NCI-H1436 treated with DMSO at 0.1 percent for 48 hours (cell line): Measurements from ENCODE around the gene SLCO3A1.

Experiments
- DNase-seq: peaks from one replicate; lab custom pipeline; 2025; lab: John Stamatoyannopoulos, UW

The SLCO3A1 gene

DNA sequence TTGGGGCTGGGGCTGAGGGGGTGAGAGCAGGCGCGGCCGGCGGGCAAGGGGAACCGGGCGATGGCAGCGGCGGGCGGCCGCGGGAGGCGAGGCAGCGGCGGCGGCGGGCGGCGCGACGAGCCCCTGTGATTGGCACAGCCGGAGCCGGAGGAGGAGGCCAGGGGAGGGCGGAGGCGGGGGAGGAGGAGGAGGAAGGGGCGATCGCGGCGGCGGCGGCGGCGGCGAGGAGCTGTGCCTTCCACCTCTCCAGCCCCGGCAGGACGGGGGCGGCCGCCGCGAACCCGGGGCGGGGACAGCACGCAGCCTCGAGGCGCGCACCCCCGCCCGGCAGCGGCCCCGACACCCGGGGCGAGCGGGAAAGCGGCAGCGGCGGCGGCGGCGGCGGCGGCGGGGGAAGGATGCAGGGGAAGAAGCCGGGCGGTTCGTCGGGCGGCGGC lies at the start of gene SLCO3A1:
TSS of gene SLCO3A1 (plus strand) at position 198 of the 437 bp plus-strand sequence.
- no peak for DNase-seq

DNA sequence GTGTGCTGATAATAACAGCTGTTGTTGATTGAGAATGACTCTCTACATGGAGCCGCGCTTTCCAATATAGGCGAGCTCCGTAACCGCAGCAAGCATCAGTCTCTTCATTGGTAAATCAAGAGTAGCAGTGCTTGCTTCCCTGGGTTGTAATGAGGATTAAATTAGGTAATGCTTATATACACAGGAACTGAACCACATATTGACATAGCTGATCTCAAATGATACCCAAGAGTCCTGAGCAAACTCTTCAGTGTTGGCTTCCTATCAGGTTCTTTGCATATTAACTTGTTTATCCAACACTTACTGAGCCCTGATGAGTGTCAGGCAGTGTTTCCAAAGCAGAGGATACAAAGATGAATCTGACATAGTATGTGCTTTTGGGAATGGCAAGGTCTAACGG lies 46.4 kb upstream of the SLCO3A1 start:
- peak; percentile 56 for DNase-seq

DNA sequence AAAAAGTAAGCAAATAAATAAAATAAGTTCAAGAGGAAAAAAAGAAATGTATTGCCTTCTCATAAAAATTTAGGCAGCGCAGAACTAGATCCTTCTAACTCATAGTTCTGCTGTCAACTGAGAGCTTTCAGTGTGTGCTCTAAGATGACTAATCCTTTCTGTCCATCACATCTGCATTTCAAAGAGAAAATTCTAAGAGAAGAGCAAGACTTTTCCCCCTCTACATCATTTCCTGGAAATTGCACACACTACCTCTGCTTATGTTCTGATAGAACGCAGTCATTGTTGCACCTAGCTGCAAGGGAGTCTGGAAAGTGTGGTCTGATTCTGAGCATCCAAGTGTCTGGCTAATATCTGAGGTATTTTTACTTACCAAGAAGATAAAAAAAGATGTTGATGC lies 39.6 kb upstream of the SLCO3A1 start:
- no peak for DNase-seq

DNA sequence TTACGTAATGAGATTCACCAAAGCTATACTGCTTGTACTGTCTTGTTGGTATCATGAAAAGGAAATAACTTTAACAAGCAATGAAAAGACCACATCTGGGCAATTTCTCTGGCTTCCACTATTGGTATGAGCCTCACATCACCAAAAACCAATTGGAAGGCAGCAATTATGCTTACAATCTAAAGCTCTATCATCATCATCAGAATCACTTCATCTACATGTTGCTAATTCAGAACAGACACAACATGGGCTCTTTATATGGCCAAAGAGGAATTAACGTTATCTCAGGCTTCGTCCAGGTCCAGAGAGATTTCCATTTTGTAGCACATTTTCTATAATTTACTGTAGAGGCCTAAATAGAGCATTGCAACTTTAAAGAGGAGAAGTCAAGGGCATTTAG lies 36.6 kb upstream of the SLCO3A1 start:
- DNase-seq, result no peak

DNA sequence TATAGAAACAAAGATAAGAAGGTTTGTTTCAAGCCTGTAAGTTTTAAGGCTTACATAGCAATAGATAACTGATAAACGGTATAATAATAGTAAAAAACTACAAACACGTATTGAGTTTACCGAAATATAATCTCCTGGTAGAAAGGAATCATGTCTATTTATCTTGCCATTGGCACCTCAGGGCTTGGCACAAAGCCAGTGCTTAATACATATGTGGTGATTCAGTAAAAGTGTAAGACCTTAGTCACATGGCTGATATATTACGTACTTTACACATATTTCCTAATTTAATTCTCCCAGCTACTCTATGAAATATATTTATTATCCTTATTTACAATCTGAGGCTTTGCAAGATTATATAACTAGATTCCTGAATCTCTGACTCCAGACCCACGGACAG lies 32.0 kb upstream of the SLCO3A1 start:
- DNase-seq, result no peak

DNA sequence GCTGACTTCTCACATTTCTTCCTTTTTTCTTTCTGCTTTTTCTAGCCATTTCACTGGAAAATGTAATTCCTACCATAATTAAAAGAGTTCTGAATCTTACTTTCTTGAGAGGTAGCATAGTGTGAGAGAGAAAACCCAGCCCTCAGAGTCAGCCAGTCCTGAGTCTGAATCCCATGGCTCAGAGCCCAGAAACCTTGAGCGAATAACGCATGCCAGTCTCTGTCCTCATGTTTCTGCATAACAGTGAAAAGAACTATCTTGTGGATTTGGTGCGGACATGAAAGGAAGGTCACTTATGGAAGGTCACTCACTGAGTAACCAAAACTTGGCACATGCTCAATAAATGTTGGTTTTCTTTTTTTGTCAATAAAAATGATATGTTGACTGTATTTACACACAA lies 29.3 kb upstream of the SLCO3A1 start:
- no peak for DNase-seq

DNA sequence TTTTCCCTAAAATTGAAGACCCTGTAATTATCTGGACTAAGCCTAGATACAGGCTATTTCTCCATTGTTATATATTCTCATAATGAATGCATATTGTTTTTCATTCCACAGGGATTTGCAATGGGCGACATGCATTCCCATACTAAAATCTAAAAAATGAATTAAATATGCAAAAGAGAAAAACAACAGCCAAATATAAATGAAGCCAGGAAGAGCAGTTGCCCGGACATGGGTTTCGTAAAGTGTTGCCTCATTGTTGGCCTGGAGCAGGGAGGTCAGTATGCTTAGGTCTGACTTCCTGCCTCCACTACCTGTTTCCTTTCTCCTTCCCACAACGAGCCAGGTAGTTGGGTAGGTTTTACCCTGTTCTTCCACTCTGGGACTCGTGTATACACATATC lies 27.1 kb upstream of the SLCO3A1 start:
- no peak for DNase-seq

DNA sequence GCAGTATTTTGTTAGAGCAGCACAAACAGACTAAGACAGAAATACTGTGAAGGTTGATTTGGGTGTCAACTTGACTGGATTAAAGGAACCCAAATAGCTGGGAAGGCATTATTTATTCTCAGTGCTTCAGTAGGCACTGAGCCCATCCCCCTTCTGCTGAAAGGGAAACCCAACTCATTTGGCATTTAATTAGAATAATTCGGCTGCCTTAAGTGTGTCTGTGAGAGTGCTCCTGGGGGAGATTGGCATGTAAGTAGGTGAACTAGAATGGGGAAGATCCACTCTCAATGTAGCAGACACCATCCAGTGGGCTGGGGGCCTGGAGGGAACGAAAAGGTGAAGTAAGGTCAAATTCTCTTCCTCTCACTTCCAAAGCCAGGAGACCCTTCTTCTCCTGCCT lies 20.5 kb upstream of the SLCO3A1 start:
- DNase-seq, result no peak

DNA sequence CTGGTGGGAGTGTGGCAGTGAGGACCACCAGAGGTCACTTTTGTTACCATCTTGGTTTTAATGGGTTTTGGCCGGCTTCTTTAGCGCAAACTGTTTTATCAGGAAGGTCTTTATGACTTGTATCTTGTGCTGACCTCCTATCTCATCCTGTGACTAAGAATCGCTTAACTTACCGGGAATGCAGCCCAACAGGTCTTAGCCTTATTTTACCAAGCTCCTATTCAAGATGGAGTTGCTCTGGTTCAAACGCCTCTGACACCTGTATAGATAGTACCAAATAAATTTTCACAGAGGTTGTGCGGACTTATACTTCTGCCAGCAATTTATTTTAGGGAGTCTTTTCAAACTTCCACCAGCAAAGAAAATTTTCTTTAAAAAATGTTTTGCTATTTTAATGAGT lies 13.6 kb upstream of the SLCO3A1 start:
- no peak for DNase-seq

DNA sequence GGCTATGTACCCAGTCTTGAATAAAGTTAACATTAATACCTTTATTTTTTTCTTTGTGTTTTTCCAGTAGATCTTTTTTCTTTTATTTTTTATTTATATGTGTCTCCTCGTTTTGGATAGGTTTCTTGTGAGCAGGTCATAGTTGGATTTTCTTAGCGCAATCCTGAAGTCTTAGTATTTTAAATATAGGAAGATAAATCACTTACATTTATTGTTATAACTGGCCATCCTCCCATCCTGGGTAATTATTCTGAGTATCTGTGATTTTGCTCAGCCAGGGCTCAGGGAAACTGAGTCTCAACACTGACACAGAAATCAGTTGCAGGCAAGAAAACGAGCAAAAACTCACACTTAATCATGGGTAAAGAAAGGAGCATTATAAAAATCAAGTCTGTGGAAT lies 11.6 kb upstream of the SLCO3A1 start:
- no peak for DNase-seq

DNA sequence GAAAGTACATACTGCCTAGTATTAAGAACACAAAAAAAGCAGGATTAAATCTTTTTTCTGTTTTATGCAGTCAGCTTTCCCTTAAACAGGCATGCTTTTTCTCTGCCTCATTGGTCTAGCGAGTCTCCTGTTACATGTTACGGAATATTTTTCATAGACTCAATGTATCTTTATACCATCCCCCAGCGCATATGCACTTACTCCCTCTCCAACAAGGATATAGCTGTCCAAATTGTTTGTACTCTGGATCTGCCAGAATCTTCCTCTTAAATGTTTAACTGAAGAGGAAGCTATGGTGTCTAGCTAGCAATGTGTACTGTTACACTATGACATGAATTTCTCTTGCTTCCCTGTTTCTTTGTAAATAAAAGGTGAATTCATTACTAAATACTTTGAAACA lies 9.2 kb upstream of the SLCO3A1 start:
- DNase-seq, result no peak

DNA sequence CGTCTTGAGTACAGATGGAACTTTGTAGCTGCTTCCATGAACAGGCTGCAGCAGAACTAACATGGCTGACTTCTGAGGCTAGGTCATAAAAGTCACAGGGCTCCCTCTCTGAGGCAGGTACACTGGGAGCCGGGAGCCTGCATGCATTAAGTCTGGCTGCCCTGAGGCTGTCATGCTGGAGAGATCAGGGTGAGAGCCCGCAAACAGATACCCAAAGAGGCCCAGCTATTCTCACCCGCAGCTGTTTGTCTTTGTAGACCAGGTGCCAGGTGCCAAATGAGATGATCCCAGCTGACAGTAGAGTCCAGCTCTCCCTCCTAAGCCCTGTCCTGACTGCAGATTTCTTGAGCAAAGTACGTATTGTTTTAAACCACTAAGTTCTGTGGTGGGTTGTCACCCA lies 8.6 kb upstream of the SLCO3A1 start:
- no peak for DNase-seq

DNA sequence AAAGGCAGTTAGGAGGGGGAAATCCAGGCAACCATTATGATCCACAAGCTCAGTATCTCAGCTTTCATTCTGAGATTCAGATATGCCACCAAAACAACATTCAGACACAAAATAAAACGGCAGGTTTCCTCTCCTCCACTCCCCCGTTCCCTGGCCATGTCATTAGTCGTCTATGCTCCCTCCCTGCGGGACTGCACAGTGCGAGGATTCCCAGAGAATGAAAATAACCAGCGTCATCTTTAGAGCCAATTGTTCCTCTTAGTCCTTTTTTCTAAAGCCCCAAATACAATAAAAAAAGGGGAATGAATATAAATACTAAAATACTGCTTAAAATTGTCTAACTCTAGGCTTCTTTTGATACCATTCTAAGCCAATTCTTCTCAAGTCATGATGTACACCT lies 7.8 kb upstream of the SLCO3A1 start:
- no peak for DNase-seq

DNA sequence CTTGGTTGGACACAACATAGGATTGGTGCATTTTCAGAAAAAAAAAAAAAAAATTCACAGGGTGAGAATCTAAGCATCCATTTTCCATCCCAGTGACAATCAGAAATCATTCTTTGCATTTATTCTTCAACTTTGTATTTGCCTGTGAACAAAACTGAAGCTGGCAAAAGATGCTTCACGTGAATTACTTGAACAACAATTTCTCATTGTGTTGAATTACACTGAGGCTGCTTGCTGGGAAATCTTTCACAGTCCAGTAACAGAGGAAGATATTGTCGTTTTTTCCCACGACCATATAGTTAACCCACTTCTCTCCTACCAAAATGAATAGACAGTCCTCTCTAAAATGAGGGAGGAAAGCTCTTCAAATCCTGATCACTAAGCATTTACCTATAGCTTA lies 4.3 kb upstream of the SLCO3A1 start:
- no peak for DNase-seq

DNA sequence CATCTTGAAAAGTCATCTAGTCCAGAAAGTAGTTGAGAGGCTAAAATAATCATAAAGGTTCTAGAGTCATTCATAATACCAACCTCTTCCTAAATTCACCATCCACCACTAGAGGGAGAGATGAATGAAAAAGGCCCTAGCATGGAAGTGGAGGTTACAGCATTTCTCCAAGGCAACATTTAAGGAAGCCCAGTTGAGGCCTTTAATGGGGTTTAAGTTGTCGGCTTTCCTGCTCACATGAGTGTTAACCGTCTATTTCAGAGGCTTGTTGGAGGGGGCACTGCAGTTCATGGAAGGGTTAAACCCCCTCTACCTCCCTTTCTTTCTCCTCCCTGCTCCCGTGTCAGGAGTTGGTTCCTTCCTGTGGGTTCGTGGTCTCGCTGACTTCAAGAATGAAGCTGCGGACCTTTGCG lies 3.8 kb upstream of the SLCO3A1 start:
- DNase-seq, result no peak

DNA sequence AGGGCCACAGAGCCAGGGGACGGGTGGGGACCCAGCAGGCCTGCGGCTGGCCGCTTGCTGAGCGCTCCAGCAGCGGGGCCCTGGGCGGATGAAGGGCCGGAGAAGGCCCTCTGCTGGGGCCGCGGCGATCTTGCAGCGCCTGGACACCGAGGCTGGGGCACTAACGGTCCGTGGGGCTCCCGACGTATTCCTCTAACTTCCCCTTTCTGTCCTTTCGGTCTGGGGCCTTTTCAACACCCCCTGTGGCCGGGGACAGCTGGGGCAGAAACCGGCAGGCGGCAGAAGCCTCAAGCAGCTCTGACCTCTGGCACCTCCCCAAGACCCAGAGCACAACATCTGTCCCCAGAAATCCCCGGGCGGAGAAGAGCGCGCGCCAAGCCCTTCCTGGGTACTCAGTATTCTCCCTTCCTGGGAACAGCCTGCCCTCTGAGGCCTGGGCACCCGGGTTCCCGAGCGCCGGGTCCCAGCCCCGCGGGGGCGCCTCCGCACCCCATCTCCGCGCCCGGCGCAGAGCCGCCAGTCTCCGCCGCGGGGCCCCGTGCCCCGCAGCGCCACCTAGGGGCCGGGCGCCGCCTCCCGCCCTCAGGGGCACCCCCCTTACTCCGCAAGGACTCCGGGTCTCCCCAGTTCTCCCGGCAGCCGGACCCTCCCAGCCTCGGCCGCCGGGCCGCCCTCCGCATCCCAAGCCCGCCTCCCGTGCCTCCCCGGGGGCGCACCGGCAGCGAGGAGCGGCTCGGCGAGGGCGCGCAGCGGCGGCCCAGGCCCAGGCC lies 582 bp upstream of the SLCO3A1 start:
- no peak for DNase-seq

DNA sequence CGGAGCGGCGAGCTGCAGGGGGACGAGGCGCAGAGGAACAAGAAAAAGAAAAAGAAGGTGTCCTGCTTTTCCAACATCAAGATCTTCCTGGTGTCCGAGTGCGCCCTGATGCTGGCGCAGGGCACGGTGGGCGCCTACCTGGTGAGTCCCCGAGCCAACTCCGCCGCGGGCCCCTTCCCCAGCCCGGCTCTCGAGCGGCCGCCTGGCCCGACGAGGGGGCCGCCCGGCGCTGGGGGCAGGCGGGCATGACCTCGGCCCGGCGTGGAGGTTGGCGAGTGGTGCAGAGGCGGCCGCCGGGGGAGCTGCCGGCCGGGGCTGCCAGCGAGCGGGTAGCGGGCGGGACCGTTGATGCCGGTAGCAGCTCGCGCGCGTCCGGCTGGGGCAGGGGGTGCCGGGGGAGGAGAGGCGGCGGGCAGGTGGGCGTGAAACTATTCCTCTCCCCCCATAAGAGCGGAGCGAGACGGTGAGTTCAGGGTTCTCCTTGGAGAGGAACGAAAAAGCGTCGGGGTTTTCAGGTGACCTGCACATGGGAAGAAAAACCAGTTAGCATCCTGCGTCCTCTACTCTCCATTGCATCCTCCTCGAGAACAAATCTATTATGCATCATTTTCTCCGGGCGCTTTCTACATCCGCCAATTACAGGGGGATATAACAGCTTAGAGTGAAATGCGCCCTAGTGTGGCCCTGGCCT lies 585 bp downstream of the SLCO3A1 start:
- DNase-seq, result no peak

DNA sequence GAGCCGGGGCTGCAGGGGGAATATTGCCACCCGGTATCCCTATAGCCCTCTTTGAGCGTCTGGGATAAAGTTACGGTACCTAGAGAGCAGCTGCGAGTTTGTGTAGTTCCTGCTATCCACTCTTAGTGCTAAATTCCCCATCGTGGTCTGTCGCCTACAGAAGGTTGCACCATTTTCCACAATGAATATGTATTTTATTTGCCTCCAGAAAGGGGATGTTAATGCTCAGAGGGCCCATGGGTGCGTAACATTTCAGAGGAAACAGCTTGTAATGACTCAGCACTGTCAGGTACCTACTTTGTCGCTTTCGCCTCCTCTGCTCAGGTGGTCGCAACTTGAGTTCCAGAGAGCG lies 1.1 kb downstream of the SLCO3A1 start:
- DNase-seq, result no peak

DNA sequence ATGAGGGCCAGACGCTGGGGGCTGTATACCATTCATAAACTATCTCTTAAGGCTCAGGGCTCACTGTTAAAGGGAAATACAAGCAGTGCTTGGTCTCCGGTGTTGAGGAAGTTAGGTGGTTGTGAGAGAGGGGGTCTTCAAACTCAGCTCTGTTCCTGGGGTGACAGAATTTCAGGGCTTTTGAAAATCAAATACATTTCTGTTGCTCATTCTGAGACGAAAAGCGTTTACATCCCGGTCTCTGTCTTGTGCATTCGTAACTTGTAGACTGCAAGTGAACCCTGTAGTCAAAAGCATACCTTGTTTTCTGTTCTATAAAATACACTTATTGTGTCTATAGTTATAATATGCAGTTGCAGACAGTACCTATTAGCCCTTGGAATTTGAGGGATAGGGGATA lies 1.7 kb downstream of the SLCO3A1 start:
- DNase-seq, result no peak

DNA sequence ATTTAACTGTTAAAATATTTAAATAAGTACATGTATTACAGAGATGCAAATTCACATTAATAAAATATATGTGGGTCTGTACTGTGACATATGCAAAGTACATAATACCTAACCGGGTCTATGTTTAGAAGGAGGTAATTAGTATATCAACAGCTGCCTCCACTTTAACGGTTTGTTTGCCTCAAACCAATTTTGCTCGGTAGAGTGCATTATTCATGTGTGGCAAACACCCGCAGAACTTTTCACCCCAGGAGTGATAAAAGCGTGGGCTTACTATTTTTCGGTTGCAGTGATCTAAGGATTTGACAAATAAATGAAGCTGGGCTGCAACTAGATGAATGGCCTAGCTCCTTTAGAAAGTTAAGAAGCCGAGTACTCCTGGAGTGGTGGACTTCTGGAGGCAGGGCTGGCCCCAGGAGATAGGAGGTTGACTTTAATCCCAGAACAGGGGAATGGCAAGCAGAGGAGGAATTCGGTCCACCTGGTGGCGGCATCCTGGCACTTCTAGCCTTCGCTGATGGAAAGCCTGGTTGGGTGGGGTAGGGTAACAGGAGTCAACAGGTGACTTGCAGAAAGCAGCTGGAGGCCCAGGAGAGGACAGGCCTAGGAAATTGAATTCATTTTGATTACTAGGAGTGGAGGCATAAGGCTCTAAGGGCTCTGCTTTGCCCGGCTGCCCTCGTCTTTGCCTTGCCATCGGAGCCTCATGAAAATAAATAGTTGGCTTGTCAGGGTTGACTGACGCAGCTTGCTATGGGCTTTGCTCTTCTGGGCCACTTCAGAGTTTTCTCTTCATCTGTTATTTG lies 2.4 kb downstream of the SLCO3A1 start:
- DNase-seq, result peak; percentile 32

DNA sequence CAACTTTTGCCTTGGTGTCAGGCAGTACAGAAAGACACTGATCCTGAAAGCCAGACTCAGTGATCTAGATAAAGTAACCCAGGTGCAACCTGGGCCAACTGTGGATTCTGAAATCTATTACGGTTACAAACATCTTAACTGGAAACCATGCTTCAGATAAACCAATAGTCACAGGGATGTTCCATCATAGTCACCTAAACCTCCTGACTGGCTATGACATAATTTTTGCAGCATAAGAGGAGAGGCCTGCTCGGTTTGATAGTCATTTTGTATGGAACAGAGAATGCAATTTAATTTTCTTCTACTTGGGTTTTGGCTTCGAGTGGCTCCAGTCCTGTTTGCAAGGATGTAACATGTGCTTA lies 3.7 kb downstream of the SLCO3A1 start:
- DNase-seq, result no peak

DNA sequence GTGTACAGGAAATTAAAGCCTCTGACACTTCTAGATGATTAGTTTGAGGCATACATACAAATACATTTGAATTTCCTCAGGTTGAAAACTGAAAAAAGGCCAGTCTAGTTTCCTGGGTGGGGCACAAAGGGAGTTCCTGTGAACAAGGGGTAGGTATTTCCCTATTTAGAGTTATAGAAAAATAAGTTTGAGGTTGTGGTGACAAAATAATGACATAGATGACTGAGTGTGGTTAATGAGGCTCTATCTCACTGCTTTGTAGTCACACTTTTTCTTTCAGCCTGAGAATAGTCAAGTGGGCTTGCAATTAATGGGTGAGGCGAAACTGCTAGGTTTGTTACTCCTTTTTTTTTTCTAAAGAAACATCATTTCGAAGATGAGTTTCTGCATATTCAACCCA lies 4.3 kb downstream of the SLCO3A1 start:
- no peak for DNase-seq

DNA sequence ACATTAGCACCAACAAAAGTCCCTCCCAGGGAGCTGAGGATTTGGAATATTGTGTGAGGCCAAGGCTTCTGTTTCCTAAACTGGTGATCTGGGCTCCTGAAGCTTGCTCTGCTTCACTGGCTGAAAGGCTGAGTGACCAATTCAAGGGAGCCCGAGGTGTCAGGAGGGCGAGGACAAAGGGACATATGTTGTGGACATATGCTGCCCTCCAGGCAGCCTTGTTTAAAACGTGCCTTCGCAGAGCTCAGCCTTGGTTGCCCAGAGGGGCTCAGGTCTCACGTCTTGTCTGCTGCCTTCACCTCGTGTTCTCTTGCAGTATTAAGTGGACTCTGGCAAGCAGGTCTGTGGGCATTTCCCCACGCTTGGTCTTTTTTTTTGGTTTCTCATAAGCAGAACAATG lies 7.0 kb downstream of the SLCO3A1 start:
- no peak for DNase-seq
